K562 (cell line): ENCODE measurements around the gene DENND4C. TPM values are rescaled to one million over a fixed set of nuclear protein-coding genes. Genes with fewer than 3 reads are reported as not detected.

Source experiments
- ATAC-seq: fragments of 200-7000 bp; cut with Tn5 transposase; 3 replicates; pipeline ENCODE4 v1.9.1; 2020; ENCODE audit warnings: moderate library complexity
- BruUV-seq: library from RNA; stranded (reverse); fragments of 400-500 nt; replicated peaks from 2 replicates; lab custom pipeline; 2021; lab: Mats Ljungman, UMichigan
- CTCF ChIA-PET: fragments of 300-600 bp; formaldehyde crosslinking; extraction: SDS; loops from one replicate; lab custom pipeline; 2021; ENCODE audit warnings: low intra/inter-chr PET ratio; lab: Yijun Ruan, JAX
- POLR2A ChIA-PET: fragments of 300-600, 350-650 bp; sonication (Branson Sonifier 250); formaldehyde crosslinking; extraction: SDS; loops from one replicate; lab custom pipeline; 2021; ENCODE audit warnings: antibody characterized with exemption, inconsistent platforms; lab: Yijun Ruan, JAX
- DNase-seq, 4 experiments: peaks; one replicate each; pipeline versions ENCODE4 v3.0.0 to v3.0.0-alpha.2; 2011 to 2018; ENCODE audit warnings: low spot score in 3 of 4, mixed read lengths in 3 of 4; ENCODE audit errors: extremely low read depth in 1 of 4
- FAIRE-seq: peaks from 2 replicates; lab custom pipeline; 2011; peaks lifted over from hg19 to GRCh38; lab: Jason Lieb, UNC
- H2AFZ ChIP-seq: 2 replicates; pipeline ENCODE4 v1.6.0; 2011; ENCODE audit warnings: low read depth, low read length, control low read depth, inconsistent platforms
- H3K27ac ChIP-seq: fragments of 200-600 bp; 3 replicates; pipeline ENCODE4 v1.8.0; 2011; ENCODE audit warnings: low read depth, mild to moderate bottlenecking, control low read depth, inconsistent platforms, low read length, moderate library complexity, mixed read lengths; ENCODE audit errors: extremely low read depth
- H3K27me3 ChIP-seq, 2 experiments: fragments of 300-600 bp in 1 of 2; 2 replicates in 1 of 2; 3 replicates in 1 of 2; pipeline versions ENCODE4 v1.6.0 to v1.8.0; 2011; ENCODE audit warnings: inconsistent platforms in 2 of 2, low read length in 2 of 2, mild to moderate bottlenecking in 1 of 2, mixed read lengths in 1 of 2, moderate library complexity in 1 of 2; ENCODE audit not compliant: control insufficient read depth in 2 of 2, insufficient read depth in 2 of 2
- H3K36me3 ChIP-seq: fragments of 300-600 bp; 3 replicates; pipeline ENCODE4 v1.8.0; 2011; ENCODE audit warnings: mild to moderate bottlenecking, low read length, inconsistent platforms; ENCODE audit not compliant: control insufficient read depth, insufficient read depth
- H3K4me1 ChIP-seq, 2 experiments: fragments of 200-600 bp in 1 of 2; replicated peaks in 1 of 2; 2 replicates in 1 of 2; 3 replicates in 1 of 2; pipeline versions ENCODE4 v1.5.1 to v1.8.0; 2011; ENCODE audit warnings: inconsistent platforms in 2 of 2, low read length in 2 of 2, mild to moderate bottlenecking in 1 of 2, mixed read lengths in 1 of 2, moderate library complexity in 1 of 2; ENCODE audit not compliant: control insufficient read depth in 2 of 2, insufficient read depth in 2 of 2
- H3K4me2 ChIP-seq: 2 replicates; pipeline ENCODE4 v1.6.1; 2011; ENCODE audit warnings: low read length, control low read depth, inconsistent platforms, mixed read lengths; ENCODE audit not compliant: insufficient read depth
- H3K4me3 ChIP-seq: fragments of 200-600 bp; sonication (generic), shearing (Covaris generic); 2 replicates; pipeline ENCODE4 v1.5.1; 2016; ENCODE audit warnings: control low read depth, inconsistent platforms
- H3K79me2 ChIP-seq: fragments of 200-600 bp; 3 replicates; pipeline ENCODE4 v1.8.0; 2011; ENCODE audit warnings: low read length, inconsistent platforms; ENCODE audit not compliant: control insufficient read depth, insufficient read depth
- H3K9ac ChIP-seq, 2 experiments: 2 replicates each; pipeline versions ENCODE4 v1.6.0 to v1.6.1; 2011; ENCODE audit warnings: low read depth in 2 of 2, low read length in 2 of 2, control low read depth in 1 of 2, inconsistent platforms in 1 of 2, mild to moderate bottlenecking in 1 of 2, mixed read lengths in 1 of 2; ENCODE audit not compliant: insufficient read depth in 1 of 2
- H3K9me1 ChIP-seq: one replicate; pipeline ENCODE4 v1.6.0; 2011; ENCODE audit warnings: inconsistent platforms, mild to moderate bottlenecking, low read length, moderate library complexity; ENCODE audit not compliant: control insufficient read depth, insufficient read depth
- H3K9me3 ChIP-seq: replicated peaks from 2 replicates; pipeline ENCODE4 v1.5.1; 2011; ENCODE audit warnings: low read depth, low read length, inconsistent platforms; ENCODE audit not compliant: control insufficient read depth, insufficient read depth
- H4K20me1 ChIP-seq: replicated peaks from 2 replicates; pipeline ENCODE4 v1.6.1; 2011; ENCODE audit warnings: low read length, inconsistent platforms, mixed read lengths; ENCODE audit not compliant: control insufficient read depth, insufficient read depth
- DLX4 ChIP-seq: fragments of 250-450 bp; sonication (Bioruptor Pico); IDR thresholded peaks from 2 replicates; pipeline ENCODE4 v1.6.1; 2021; ENCODE audit warnings: mild to moderate bottlenecking
- FOSL1 ChIP-seq: fragments of 200-800 bp; sonication (Bioruptor generic); conservative IDR thresholded peaks from 2 replicates; pipeline ENCODE4 v1.6.1; 2016; ENCODE audit warnings: missing genetic modification characterization, missing compliant biosample characterization
- GATAD2B ChIP-seq: fragments of 450-650 bp; IDR thresholded peaks from 2 replicates; pipeline ENCODE4 v1.6.1; 2017; ENCODE audit warnings: mild to moderate bottlenecking, borderline replicate concordance
- GTF3C2 ChIP-seq: IDR thresholded peaks from 3 replicates; pipeline ENCODE4 v1.6.1; 2011; ENCODE audit warnings: borderline replicate concordance, mild to moderate bottlenecking, moderate library complexity; ENCODE audit not compliant: insufficient read length; ENCODE audit errors: extremely low read depth
- HDAC6 ChIP-seq: IDR thresholded peaks from 2 replicates; pipeline ENCODE4 v1.6.1; 2012; ENCODE audit warnings: low read depth, mild to moderate bottlenecking, control low read depth, inconsistent platforms, low read length, moderate library complexity
- HMGN3 ChIP-seq: IDR thresholded peaks from 2 replicates; pipeline ENCODE4 v1.6.1; 2011; ENCODE audit warnings: borderline replicate concordance, low read depth, mild to moderate bottlenecking, mixed read lengths, low read length; ENCODE audit not compliant: insufficient read length; ENCODE audit errors: extremely low read depth
- JUNB ChIP-seq: fragments of 450-650 bp; formaldehyde crosslinking; conservative IDR thresholded peaks from 2 replicates; pipeline ENCODE4 v1.4.0; 2020; ENCODE audit warnings: mild to moderate bottlenecking
- POLR2AphosphoS2 ChIP-seq: IDR thresholded peaks from 2 replicates; pipeline ENCODE4 v1.6.1; 2012; ENCODE audit warnings: low read length, improper control_type of control experiment
- RBM14 ChIP-seq: fragments of 200-400 bp; formaldehyde crosslinking; IDR thresholded peaks from 2 replicates; pipeline ENCODE4 v1.6.1; 2018; ENCODE audit warnings: low read depth, mild to moderate bottlenecking, low read length, moderate library complexity, borderline replicate concordance; ENCODE audit not compliant: insufficient read depth
- ZKSCAN1 ChIP-seq: fragments of 150-350 bp; IDR thresholded peaks from 2 replicates; pipeline ENCODE4 v1.6.1; 2016; ENCODE audit warnings: low read depth, low read length
- ZNF445 ChIP-seq: fragments of 250-450 bp; sonication (Bioruptor Pico); IDR thresholded peaks from 2 replicates; pipeline ENCODE4 v1.4.0; 2020; ENCODE audit warnings: low read depth, mild to moderate bottlenecking, moderate library complexity
- ZZZ3 ChIP-seq: fragments of 450-650 bp; IDR thresholded peaks from 2 replicates; pipeline ENCODE4 v1.6.1; 2016; ENCODE audit warnings: antibody characterized with exemption, mild to moderate bottlenecking, moderate library complexity
- WGBS: fragments of 100-300 bp; shearing (Covaris generic); methylation state at CpG from one replicate; pipeline ENCODE4 v1.1.6; 2016; ENCODE audit warnings: low coverage, mixed read lengths; ENCODE audit not compliant: insufficient coverage; ENCODE audit errors: missing lambda C conversion rate; 5-methylcytosine and 5-hydroxymethylcytosine counted together
- in situ Hi-C: fragments of 300-500 bp; cut with MboI; formaldehyde crosslinking; loops from 4 replicates; pipeline ENCODE4 v1.15.0; 2018; ENCODE audit warnings: inconsistent platforms, mixed read lengths
- intact Hi-C: fragments of 100-400 bp; cut with micrococcal nuclease; formaldehyde crosslinking; loops from 2 replicates; pipeline ENCODE4 v1.14.2; 2022
- polyA plus RNA-seq, 8 experiments: library from polyadenylated mRNA; depleted of rRNA in 4 of 8; stranded (reverse) in 5 of 8; unstranded in 3 of 8; fragments of >200 nt; fragmentation: Nextera tagmentation in 2 of 8; fragmentation: Illumina TruSeq in 1 of 8; extraction: Ambion mirVana in 2 of 8; extraction: Trizol in 1 of 8; gene quantifications; 2 replicates each; pipeline versions ENCODE4 v1.2.1 to v1.2.3, GENCODE V29; 2011 to 2014; ENCODE audit warnings: inconsistent platforms in 1 of 8, missing spikeins in 1 of 8
- total RNA-seq, 7 experiments: library from RNA; depleted of rRNA in 6 of 7; stranded (reverse); fragments of >200 nt in 6 of 7; fragmentation: Illumina TruSeq in 2 of 7; extraction: Trizol in 2 of 7; gene quantifications; 2 replicates each; pipeline versions ENCODE4 v1.2.1 to v1.2.3, GENCODE V29; 2011 to 2021; ENCODE audit warnings: low replicate concordance in 1 of 7

The DENND4C gene
- total and polyA plus RNA-seq, 9 of the 15 experiments (the other 6 are each of a cell fraction or from before 2014, with no cell fraction given), result 4.8 to 31.8 (median 13.9) TPM

GRCh38 chr9:19180991-19181390, 49.5 kb upstream of the DENND4C start:
- ChIA-PET POLR2A (no interaction called here), CTCF (no interaction called here)
- Histone ChIP-seq H3K27me3 (no peaks in the 10 kb centered on the region), H3K27ac (no peak overlapping the region), H3K9ac (no peak overlapping the region), H2AFZ (no peak overlapping the region), H3K4me2 (no peak overlapping the region), H3K4me3 (no peak overlapping the region), H3K9me1 (no peaks in the 10 kb centered on the region), H3K36me3 (no peaks in the 10 kb centered on the region), H3K9me3 (no peaks in the 10 kb centered on the region), H4K20me1 (no peaks in the 10 kb centered on the region), H3K79me2 (no peaks in the 10 kb centered on the region), H3K4me1 (peaks cover 0 to 4% of the 10 kb centered on the region in 2 experiments; a peak in 1 of 5 replicates)
- FAIRE-seq, result no peak
- intact Hi-C loops (no loop called here), in situ Hi-C loops (loop anchor here (5.0 kb wide), 1 partner anchor 79 kb away; the partner anchor contains the start of gene HAUS6)
- no peak for ATAC-seq
- DNase-seq, result no peak
- WGBS, result 46% methylated on average over 2 of the region's 5 CpGs
- no TSS peak for BruUV-seq
- no peak for TF ChIP-seq ZNF445 (CRISPR knock-in tag)
- no peak for TF ChIP-seq ZKSCAN1
- no peak for TF ChIP-seq DLX4
- no peak for TF ChIP-seq FOSL1 (tag)

GRCh38 chr9:19181561-19181960, 48.9 kb upstream of the DENND4C start:
- Histone ChIP-seq H3K4me1 (peaks cover 0 to 4% of the 10 kb centered on the region in 2 experiments; a peak in 1 of 5 replicates), H3K36me3 (no peaks in the 10 kb centered on the region), H2AFZ (no peak overlapping the region), H4K20me1 (no peaks in the 10 kb centered on the region), H3K4me2 (no peak overlapping the region), H3K4me3 (no peak overlapping the region), H3K9me1 (no peaks in the 10 kb centered on the region), H3K9ac (no peak overlapping the region), H3K27me3 (no peaks in the 10 kb centered on the region), H3K79me2 (no peaks in the 10 kb centered on the region), H3K27ac (no peak overlapping the region), H3K9me3 (no peaks in the 10 kb centered on the region)
- intact Hi-C loops, result no loop called here
- ChIA-PET CTCF (no interaction called here), POLR2A (interaction anchor here (0.6 kb wide), 1 partner anchor 11 kb away, joined by 3 read pairs; no protein-coding TSS in a partner anchor)
- no peak for FAIRE-seq
- in situ Hi-C loops, result loop anchor here (5.0 kb wide), 1 partner anchor 79 kb away; the partner anchor contains the start of gene HAUS6
- no TSS peak for BruUV-seq
- ATAC-seq, result no peak
- WGBS, result 49% methylated on average over 5 of the region's 5 CpGs
- DNase-seq, result no peak
- no peak for TF ChIP-seq GTF3C2
- TF ChIP-seq RBM14, result no peak
- TF ChIP-seq POLR2AphosphoS2, result no peak
- no peak for TF ChIP-seq JUNB (CRISPR knock-in tag)
- TF ChIP-seq ZZZ3, result no peak
- no peak for TF ChIP-seq HDAC6
- TF ChIP-seq GATAD2B, result no peak
- no peak for TF ChIP-seq HMGN3
